ENCODE data around the gene HUWE1. TPM values are rescaled to one million over a fixed set of nuclear protein-coding genes. Genes with fewer than 3 reads are reported as not detected.

The HUWE1 gene
- total RNA-seq, 2 donors from 2014 or later = 316 to 325 TPM

- DNase-seq = no peak
- Histone ChIP-seq H3K4me1 (ENCODE audit: control insufficient read depth, insufficient read depth, low read length) (no peaks in the 10 kb centered on the region), H3K4me3 (ENCODE audit: low read length) (no peak overlapping the region), H3K9me3 (ENCODE audit: control insufficient read depth, low read length) (no peaks in the 10 kb centered on the region), H3K36me3 (ENCODE audit: control insufficient read depth, insufficient read depth, low read length) (no peaks in the 10 kb centered on the region), H3K27ac (ENCODE audit: low read depth, low read length) (no peak overlapping the region), H3K9ac (ENCODE audit: extremely low read depth, low read length, poor library complexity, severe bottlenecking) (no peak overlapping the region), H3K27me3 (ENCODE audit: control insufficient read depth, insufficient read depth, low read length, poor library complexity, severe bottlenecking) (no peaks in the 10 kb centered on the region)
- no peak for TF ChIP-seq CTCF (conservative IDR thresholded peaks at IDR 0.05)
- no peak overlapping the region for H3K4me3 Mint-ChIP-seq
- WGBS, 2 experiments (ENCODE audit: insufficient coverage in 1 of 2, insufficient read length in 1 of 2) = no CpG with 5 or more reads among the region's 3 CpGs
- no peak overlapping the region for H3K27ac Mint-ChIP-seq
- H3K4me1 Mint-ChIP-seq = no peaks in the 10 kb centered on the region
- H3K27me3 Mint-ChIP-seq (ENCODE audit: insufficient read depth) = no peaks in the 10 kb centered on the region
- H3K36me3 Mint-ChIP-seq (ENCODE audit: low read depth) = no peaks in the 10 kb centered on the region
- peaks cover 51% of the 10 kb centered on the region for H3K9me3 Mint-ChIP-seq
Observed at GRCh38 chrX:53704854-53705253, 18.3 kb upstream of the HUWE1 start.

- Mint-ChIP-seq H3K9me3 (peaks cover 55% of the 10 kb centered on the region), H3K27me3 (ENCODE audit: insufficient read depth) (no peaks in the 10 kb centered on the region), H3K4me3 (no peak overlapping the region), H3K27ac (no peak overlapping the region), H3K36me3 (ENCODE audit: low read depth) (no peaks in the 10 kb centered on the region), H3K4me1 (no peaks in the 10 kb centered on the region)
- Histone ChIP-seq H3K9me3 (ENCODE audit: control insufficient read depth, low read length) (no peaks in the 10 kb centered on the region), H3K27ac (ENCODE audit: low read depth, low read length) (no peak overlapping the region), H3K9ac (ENCODE audit: extremely low read depth, low read length, poor library complexity, severe bottlenecking) (no peak overlapping the region), H3K27me3 (ENCODE audit: control insufficient read depth, insufficient read depth, low read length, poor library complexity, severe bottlenecking) (no peaks in the 10 kb centered on the region), H3K4me3 (ENCODE audit: low read length) (no peak overlapping the region), H3K36me3 (ENCODE audit: control insufficient read depth, insufficient read depth, low read length) (no peaks in the 10 kb centered on the region), H3K4me1 (ENCODE audit: control insufficient read depth, insufficient read depth, low read length) (no peaks in the 10 kb centered on the region)
- TF ChIP-seq CTCF (conservative IDR thresholded peaks at IDR 0.05) = no peak
- no peak for DNase-seq
- WGBS, 2 experiments (ENCODE audit: insufficient coverage in 1 of 2, insufficient read length in 1 of 2) = 75 to 86% methylated on average over 2 to 4 of the region's 4 CpGs
Observed at GRCh38 chrX:53704294-53704693, 17.8 kb upstream of the HUWE1 start.

- TF ChIP-seq CTCF (conservative IDR thresholded peaks at IDR 0.05) = no peak
- Histone ChIP-seq H3K4me3 (ENCODE audit: low read length) (no peak overlapping the region), H3K27ac (ENCODE audit: low read depth, low read length) (no peak overlapping the region), H3K36me3 (ENCODE audit: control insufficient read depth, insufficient read depth, low read length) (no peaks in the 10 kb centered on the region), H3K9me3 (ENCODE audit: control insufficient read depth, low read length) (no peaks in the 10 kb centered on the region), H3K9ac (ENCODE audit: extremely low read depth, low read length, poor library complexity, severe bottlenecking) (no peak overlapping the region), H3K4me1 (ENCODE audit: control insufficient read depth, insufficient read depth, low read length) (no peaks in the 10 kb centered on the region), H3K27me3 (ENCODE audit: control insufficient read depth, insufficient read depth, low read length, poor library complexity, severe bottlenecking) (no peaks in the 10 kb centered on the region)
- no peak for DNase-seq
- no peaks in the 10 kb centered on the region for H3K4me1 Mint-ChIP-seq
- no peak overlapping the region for H3K27ac Mint-ChIP-seq
- no peaks in the 10 kb centered on the region for H3K36me3 Mint-ChIP-seq (ENCODE audit: low read depth)
- no peak overlapping the region for H3K4me3 Mint-ChIP-seq
- peaks cover 49% of the 10 kb centered on the region for H3K9me3 Mint-ChIP-seq
- WGBS, 2 experiments (ENCODE audit: insufficient coverage in 1 of 2, insufficient read length in 1 of 2) = 67 to 82% methylated on average over 1 to 10 of the region's 10 CpGs
- H3K27me3 Mint-ChIP-seq (ENCODE audit: insufficient read depth) = peaks cover 2% of the 10 kb centered on the region
Observed at GRCh38 chrX:53695946-53696549, 9.5 kb upstream of the HUWE1 start.
